Measurements from ENCODE around the gene TPCN2. TPM values are rescaled to one million over a fixed set of nuclear protein-coding genes. Genes with fewer than 3 reads are reported as not detected.

TPCN2 gene
- total and polyA plus RNA-seq, 12 donors: 3.1 to 21.6 (median 10.4) TPM

DNA sequence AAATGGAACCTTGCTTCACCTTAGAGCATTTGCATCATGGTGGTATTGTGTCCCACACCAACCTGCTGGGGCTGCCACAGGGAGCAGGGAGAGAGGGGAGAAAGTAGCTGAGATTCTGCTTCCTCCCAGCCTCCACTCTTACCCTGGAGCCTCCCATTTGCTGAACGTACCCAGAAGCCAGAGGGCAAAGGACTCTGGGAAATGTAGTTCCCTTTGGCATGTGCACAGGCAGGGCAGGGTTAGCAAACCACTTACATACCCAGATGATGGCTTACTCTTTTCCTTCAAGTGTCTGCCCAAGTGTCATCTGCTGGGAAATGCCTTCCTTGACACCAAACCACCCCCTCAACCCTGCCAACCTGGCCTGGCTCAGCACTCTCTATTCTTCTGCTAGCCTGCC lies 123.9 kb downstream of the TPCN2 start:
- DNase-seq: no peak
- Histone ChIP-seq H3K27me3 (no peaks in the 10 kb centered on the region), H3K36me3 (replicated peaks in 1 of 2) (no peaks in the 10 kb centered on the region), H3K27ac (no peak overlapping the region), H3K9me3 (replicated peaks in 1 of 3) (no peaks in the 10 kb centered on the region), H3K4me3 (no peak overlapping the region), H3K4me1 (replicated peaks in 1 of 2) (no peaks in the 10 kb centered on the region)
- no peak for TF ChIP-seq POLR2A (IDR thresholded peaks at IDR 0.05)
- TF ChIP-seq, protein P1, sequence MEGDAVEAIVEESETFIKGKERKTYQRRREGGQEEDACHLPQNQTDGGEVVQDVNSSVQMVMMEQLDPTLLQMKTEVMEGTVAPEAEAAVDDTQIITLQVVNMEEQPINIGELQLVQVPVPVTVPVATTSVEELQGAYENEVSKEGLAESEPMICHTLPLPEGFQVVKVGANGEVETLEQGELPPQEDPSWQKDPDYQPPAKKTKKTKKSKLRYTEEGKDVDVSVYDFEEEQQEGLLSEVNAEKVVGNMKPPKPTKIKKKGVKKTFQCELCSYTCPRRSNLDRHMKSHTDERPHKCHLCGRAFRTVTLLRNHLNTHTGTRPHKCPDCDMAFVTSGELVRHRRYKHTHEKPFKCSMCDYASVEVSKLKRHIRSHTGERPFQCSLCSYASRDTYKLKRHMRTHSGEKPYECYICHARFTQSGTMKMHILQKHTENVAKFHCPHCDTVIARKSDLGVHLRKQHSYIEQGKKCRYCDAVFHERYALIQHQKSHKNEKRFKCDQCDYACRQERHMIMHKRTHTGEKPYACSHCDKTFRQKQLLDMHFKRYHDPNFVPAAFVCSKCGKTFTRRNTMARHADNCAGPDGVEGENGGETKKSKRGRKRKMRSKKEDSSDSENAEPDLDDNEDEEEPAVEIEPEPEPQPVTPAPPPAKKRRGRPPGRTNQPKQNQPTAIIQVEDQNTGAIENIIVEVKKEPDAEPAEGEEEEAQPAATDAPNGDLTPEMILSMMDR (IDR thresholded peaks at IDR 0.05): no peak
- intact Hi-C loops (cut with DNase I): no loop called here
- 0 to 8% (median 2%) methylated on average over 1 of the region's 1 CpG for WGBS, 4 donors

- H3K9me3 ChIP-seq (replicated peaks in 1 of 3): no peaks in the 10 kb centered on the region
- no peak overlapping the region for H3K27ac ChIP-seq
- no peaks in the 10 kb centered on the region for H3K36me3 ChIP-seq (replicated peaks in 1 of 2)
- DNase-seq: no peak
- H3K4me3 ChIP-seq: no peak overlapping the region
- TF ChIP-seq, protein P1 (IDR thresholded peaks at IDR 0.05): no peak
- no peak for TF ChIP-seq POLR2A (IDR thresholded peaks at IDR 0.05)
- H3K4me1 ChIP-seq (replicated peaks in 1 of 2): no peaks in the 10 kb centered on the region
- no peaks in the 10 kb centered on the region for H3K27me3 ChIP-seq
- intact Hi-C loops (cut with DNase I): no loop called here
- WGBS, 4 donors: 84 to 100% (median 96%) methylated on average over 2 to 3 of the region's 3 CpGs
Measured at GRCh38 chr11:69173331-69173730, 124.6 kb downstream of the TPCN2 start.

GRCh38 chr11:69173925-69174581 lies 125.3 kb downstream of the TPCN2 start:
- H3K27me3 ChIP-seq: no peaks in the 10 kb centered on the region
- H3K4me1 ChIP-seq (replicated peaks in 1 of 2): no peaks in the 10 kb centered on the region
- 80 to 91% (median 89%) methylated on average over 8 of the region's 8 CpGs for WGBS, 4 donors
- no peak for TF ChIP-seq POLR2A (IDR thresholded peaks at IDR 0.05)
- TF ChIP-seq, protein P1 (IDR thresholded peaks at IDR 0.05): no peak
- intact Hi-C loops (cut with DNase I): no loop called here
- no peaks in the 10 kb centered on the region for H3K9me3 ChIP-seq (replicated peaks in 1 of 3)
- DNase-seq: no peak
- no peak overlapping the region for H3K4me3 ChIP-seq
- H3K36me3 ChIP-seq (replicated peaks in 1 of 2): no peaks in the 10 kb centered on the region
- no peak overlapping the region for H3K27ac ChIP-seq

DNA sequence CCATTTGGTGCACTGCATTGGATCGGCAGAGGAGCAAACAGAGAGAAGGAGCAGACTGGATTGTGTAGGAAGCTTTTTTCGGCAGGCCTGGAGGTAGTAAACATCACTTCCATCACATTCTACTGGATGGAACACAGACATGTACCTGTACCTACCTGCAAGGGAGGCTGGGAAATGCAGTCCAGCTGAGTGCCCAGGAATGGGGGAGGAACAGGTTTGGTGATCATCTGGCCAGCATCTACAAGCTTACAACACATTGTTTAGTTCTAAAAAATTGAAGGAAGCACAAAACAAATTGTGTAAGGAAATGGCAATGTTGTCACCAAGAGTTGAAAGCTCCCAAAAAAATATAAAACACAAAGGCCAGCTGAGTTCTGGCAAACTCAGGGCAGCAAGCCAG lies 126.1 kb downstream of the TPCN2 start:
- H3K4me3 ChIP-seq: no peak overlapping the region
- no peaks in the 10 kb centered on the region for H3K36me3 ChIP-seq (replicated peaks in 1 of 2)
- no peaks in the 10 kb centered on the region for H3K9me3 ChIP-seq (replicated peaks in 1 of 3)
- 81 to 96% (median 90%) methylated on average over 2 of the region's 2 CpGs for WGBS, 4 donors
- intact Hi-C loops (cut with DNase I): no loop called here
- H3K27me3 ChIP-seq: no peaks in the 10 kb centered on the region
- H3K27ac ChIP-seq: no peak overlapping the region
- no peak for TF ChIP-seq POLR2A (IDR thresholded peaks at IDR 0.05)
- TF ChIP-seq, protein P1 (IDR thresholded peaks at IDR 0.05): no peak
- no peaks in the 10 kb centered on the region for H3K4me1 ChIP-seq (replicated peaks in 1 of 2)
- no peak for DNase-seq
